GM18498 (cell line): ENCODE results near the gene DLGAP4.
"Not testable (repeated sequence)": the region's sequence is repeated elsewhere in the genome, so short reads cannot be mapped to it uniquely, and the experiment has no call there.

Source experiments
- ATAC-seq: cut with Tn5 transposase; IDR thresholded peaks from one replicate; pipeline ENCODE4 v1.9.1; 2021; ENCODE audit warnings: mild to moderate bottlenecking, moderate library complexity; ENCODE audit not compliant: unreplicated experiment

DLGAP4 gene

GRCh38 chr20:36370991-36371790, 65.1 kb downstream of the DLGAP4 start:
- no peak for ATAC-seq

- no peak for ATAC-seq
Observed at GRCh38 chr20:36372666-36373065, 66.5 kb downstream of the DLGAP4 start.

DNA sequence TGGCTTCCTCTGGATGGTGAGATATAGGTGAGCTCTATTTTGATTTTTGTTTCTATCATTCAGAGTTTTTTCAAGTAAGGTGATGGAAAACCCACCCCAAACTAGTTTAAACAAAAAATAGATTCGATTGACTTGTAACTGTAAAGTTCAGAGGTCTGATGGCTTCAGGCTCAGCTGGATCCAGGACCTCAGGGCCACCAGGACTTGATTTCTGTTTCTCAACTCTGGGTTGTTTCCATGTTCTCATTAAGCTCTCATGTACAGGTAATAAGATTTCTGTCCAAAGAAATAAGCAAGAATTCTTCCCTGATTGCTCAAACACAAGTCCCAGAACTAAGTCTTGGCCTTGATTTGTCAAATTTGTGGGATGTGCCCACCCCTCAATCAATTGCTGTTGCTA, 67.0 kb downstream of the DLGAP4 start:
- ATAC-seq = no peak

GRCh38 chr20:36374995-36375394, 68.9 kb downstream of the DLGAP4 start:
- no peak for ATAC-seq

DNA sequence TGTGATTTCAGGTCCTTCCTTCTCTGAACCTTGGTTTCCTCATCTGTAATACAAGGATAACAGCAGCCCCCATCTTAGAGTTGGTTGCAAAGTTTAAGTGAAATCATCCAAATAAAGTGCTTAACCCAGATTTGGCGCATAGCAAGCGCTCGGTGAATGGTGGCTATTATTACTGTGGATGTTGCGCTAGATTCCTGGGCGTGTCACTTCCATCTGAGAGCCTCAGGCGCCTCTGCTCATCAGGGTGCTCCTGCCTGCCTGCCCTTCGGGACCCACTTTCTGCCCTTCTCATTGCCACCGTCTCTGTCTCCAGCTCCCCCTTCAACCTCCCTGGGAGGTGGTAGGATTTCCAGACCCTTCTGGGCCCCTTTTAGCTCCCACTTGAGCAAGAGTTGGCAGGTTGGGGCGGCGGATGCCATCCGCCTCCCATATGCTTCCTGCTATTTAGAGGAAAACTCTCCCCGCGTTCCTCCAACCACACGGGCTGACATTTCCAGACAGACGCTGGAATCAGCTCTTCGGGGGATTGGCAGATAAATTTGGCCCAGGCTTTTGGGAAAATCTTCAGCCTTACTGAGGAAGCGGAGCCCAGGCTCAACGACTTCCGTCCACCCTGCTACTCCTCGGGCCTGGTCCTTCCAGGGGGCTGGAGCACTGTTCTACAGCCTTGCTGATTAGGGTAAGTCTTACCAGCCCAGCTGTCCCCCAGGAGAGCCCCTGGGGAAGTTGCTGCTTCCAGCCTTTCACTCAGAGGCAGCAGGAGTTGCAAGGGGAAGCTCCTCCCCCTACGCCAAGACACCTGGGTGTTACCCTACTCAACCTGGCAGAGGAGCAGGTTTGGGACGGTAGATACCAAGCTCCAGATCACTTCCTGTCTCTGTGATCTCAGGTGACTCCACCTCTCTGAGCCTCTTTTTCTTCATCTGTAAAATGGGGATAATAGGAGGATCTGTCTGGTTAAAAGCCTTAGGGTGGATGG, 71.5 kb downstream of the DLGAP4 start:
- no peak for ATAC-seq

DNA sequence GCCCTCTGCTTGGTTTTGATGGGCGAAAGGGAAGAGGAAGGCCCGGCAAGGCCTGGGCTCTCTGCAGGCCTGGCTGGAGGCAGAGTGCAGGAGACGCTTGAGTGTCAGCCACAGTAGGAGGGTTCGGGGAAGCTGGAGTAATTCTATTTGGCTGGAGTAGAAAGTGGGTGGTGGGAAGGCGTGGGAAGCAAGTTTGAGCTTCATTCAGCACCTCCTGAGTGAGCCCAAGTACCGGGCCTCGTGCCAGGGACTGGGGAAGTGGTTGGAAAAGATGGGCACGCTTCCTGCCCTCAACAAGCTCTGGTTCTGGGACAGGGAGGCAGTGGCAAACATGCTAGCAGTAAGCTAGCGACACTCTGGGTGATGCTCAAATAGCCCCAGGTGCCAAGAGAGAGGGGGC, 72.5 kb downstream of the DLGAP4 start:
- ATAC-seq = no peak

GRCh38 chr20:36379914-36380313, 73.8 kb downstream of the DLGAP4 start:
- not testable (repeated sequence) for ATAC-seq

- ATAC-seq = no peak
Observed at GRCh38 chr20:36384022-36384619, 78.0 kb downstream of the DLGAP4 start.

DNA sequence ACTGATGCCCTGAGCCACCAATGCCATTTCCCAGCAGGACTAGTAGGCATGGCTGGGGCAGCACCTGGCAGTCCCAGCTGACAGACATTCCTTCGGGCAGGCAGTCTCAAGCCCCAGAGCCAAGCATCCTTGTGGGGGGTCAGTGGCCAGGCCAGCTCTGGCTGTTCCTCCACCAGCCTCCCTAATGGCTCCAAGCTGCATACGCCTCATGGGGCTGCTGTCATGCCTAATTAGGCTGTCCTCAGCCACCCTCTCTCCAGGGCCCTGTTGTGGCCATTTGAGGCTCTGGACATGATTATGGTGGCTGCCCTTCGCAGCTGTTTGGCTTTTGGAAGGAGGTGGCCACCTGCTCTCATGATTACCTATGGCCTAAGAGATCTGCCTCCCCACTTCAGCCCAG, 79.4 kb downstream of the DLGAP4 start:
- no peak for ATAC-seq

DNA sequence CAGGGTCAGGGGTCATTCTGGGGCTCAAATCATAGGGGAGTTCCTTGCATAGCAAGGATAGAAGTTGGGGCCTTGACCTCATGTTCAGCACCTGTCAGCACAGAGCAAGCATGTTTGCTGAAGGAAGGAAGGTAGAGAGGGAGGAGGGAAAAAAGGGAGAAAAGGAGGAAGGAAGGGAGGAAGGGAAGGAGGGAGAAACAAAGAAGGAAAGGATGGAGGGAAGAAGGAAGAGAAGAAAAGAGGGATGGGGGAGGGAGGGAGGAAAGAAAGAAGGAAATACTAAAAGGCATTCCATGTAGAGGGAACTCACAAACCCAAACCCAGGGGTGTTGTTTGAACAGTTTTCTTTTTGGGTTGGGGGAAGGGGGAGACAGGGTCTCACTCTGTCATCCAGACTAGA, 80.1 kb downstream of the DLGAP4 start:
- no peak for ATAC-seq

- ATAC-seq = no peak
Observed at GRCh38 chr20:36390269-36390668, 84.1 kb downstream of the DLGAP4 start.

DNA sequence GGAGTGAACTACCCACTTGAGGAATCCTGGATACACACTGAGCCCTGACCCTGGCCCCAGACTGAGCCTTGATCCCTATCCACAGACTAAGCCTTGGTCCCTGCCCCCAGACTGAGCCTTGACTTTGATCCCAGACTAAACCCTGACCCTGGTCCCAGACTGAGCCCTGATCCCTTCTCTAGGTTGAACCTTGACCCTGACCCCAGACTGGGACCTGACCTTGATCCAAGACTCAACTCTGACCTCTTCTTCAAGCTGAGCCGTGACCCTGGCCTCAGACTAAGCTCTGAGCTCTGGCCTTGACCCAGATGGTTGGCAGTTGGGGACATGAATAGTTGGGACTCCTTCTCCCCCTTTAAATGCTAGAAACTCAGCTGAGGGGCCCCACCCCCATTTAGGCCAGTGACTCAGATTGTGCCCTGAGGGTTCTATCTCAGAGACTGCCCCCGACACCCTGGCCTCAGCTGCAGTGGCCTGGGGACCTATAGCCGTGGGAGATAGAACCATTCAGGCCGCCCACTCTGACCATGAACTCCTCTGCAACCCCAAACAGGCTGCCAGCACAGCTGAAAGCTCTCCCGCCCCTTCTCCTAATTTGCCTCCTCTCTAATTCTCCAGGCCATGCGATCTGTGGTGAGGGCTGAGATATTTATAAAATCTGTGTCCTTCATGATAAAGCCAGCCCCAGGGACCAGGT, 84.7 kb downstream of the DLGAP4 start:
- no peak for ATAC-seq

GRCh38 chr20:36391456-36391855, 85.3 kb downstream of the DLGAP4 start:
- no peak for ATAC-seq

GRCh38 chr20:36391955-36392354, 85.8 kb downstream of the DLGAP4 start:
- ATAC-seq = no peak

DNA sequence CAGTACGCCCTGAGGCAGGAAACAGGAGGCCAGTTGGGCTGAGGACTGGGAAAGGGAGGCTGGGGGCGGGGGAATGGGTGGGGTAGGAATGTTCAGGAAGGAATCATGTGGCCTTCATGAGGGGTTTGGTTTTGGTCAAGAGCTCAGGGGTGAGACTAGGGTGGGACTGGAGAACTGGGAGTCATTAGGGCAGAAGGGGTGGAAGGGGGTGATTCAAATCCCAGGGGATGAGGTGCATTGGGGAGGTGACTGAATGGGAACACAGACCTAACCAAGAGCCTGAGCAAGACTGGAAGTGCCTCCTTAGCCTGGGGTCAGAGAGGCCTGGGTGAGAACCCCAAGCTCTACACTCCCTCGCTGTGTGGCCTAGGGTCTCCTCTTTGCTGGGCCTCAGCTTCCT, 86.8 kb downstream of the DLGAP4 start:
- no peak for ATAC-seq

DNA sequence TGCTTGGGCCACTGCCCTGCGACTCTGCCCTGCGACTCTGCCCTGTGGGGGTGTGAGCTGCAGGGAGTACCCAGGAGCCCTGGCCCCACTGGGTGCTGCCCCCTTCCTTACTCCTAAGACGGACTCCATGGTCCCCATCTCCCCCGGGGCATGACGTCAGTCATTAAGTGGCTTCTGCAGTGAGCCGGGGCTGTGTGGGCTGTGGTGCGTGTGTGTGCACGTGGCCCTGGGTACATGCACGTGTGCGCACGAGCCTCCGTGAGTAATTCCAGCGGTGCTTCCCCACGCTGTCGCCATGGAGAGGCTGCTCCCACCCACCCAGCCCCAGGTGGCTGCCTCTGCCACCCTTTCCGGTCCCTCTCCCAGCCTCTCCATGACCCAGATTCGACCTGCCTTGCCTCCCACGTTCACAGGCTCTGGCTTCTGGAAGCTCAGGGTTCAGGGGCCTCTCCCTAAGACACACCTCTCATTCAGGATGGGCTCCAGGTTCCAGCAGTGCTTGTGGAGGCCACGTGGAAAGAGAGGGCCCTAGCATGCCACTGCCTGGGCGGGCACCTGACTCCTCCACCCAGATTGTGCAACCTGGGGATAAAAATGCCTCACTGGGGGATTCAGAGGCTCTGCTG, 88.3 kb downstream of the DLGAP4 start:
- no peak for ATAC-seq

GRCh38 chr20:36396340-36396739, 90.2 kb downstream of the DLGAP4 start:
- ATAC-seq = no peak

DNA sequence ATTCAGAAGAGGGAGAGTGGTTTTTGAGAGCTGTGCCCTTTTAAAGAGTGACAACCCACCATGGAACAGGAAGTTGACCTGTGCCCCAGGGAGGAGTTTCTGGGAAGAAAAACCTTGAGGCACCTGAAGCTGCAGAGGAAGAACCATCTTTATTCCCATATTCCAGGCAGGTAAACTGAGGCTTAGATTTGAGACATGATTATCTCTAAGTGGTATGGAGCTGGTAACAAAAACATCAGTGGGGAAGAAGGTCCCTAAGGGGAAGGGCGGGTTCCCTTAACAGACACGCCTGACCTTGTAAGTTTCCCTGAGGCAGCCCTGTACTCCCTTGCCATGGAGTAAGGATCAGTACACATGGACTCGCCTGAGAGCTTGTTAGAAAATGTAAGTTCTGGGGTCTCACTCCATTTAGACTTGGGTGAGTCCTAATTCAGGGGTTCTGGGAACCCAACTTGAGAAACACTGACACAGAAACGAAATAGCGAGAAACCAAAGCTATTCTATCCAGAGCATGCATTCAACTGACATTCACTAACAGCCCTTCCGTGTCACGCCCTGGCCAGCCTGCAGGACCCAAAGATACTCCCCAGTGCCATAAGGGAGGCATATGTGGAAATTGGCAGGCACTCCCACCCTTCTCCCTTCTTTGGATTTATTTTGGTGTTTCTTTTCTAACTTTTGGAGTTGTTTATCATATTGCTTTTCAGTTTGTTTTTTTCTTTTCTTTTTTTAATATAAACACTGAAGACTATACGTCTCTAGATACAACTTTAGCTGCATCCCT, 90.9 kb downstream of the DLGAP4 start:
- no peak for ATAC-seq

DNA sequence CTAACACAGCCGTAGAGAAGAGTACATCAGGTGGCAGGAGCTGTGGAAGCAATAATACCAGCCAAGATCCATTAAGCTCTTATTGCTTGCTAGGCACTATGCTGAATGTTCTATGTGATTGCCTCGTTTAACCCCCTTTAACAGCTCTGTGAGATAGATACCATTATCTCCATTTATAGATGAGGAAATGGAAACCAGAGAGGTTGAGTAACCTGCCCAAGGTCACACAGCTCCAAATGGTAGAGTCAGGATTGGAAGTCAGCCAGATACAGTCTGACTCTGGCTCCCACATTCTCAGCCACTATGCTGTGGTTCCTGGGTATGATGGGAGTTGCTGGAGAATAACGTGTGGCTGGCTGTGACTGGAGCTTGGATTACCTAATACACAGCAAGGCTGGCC, 92.4 kb downstream of the DLGAP4 start:
- ATAC-seq = no peak
